ENCODE data around the gene TDO2. TPM values are rescaled to one million over a fixed set of nuclear protein-coding genes. Genes with fewer than 3 reads are reported as not detected.
A peak's percentile ranks its signal among the peaks of the same experiment; 100 is the strongest.

The TDO2 gene
- total and polyA plus RNA-seq, 2 of the 4 experiments (the other 2 are of a cell fraction): 0.09 to 0.18 TPM

GRCh38 chr4:155966171-155966570 lies 62.7 kb downstream of the TDO2 start:
- no peak overlapping the region for H3K4ac ChIP-seq (ENCODE audit: low read depth, low read length)
- intact Hi-C loops (cut with micrococcal nuclease) (loop anchor here (5.0 to 10.0 kb wide), 2 partner anchors 201 to 499 kb away; no protein-coding TSS in a partner anchor), in situ Hi-C loops (cut with MboI; ENCODE audit: low sequenced_read_pairs) (loop anchor here (25.0 kb wide), 2 partner anchors 796 to 996 kb away; partner anchors contain the start of gene PDGFC), dilution Hi-C loops (cut with HindIII; ENCODE audit: low sequenced_read_pairs, unreplicated experiment) (no loop called here)
- peak overlapping the region; percentile 49; the same call in 1 of the 2 replicates for H2BK20ac ChIP-seq (ENCODE audit: low read depth, low read length)
- BruUV-seq (replicated peaks): no TSS peak
- no peak overlapping the region for H3K56ac ChIP-seq (ENCODE audit: extremely low read depth, insufficient read depth, low read length)
- H3K9me1 ChIP-seq (ENCODE audit: insufficient read depth, low read length): no peaks in the 10 kb centered on the region
- no peak overlapping the region for H3K14ac ChIP-seq (replicated peaks; ENCODE audit: low read depth, low read length)
- no peak overlapping the region for H2BK15ac ChIP-seq (ENCODE audit: low read depth, low read length)
- H4K20me1 ChIP-seq (ENCODE audit: insufficient read depth, low read length): no peaks in the 10 kb centered on the region
- no peaks in the 10 kb centered on the region for H3K27me3 ChIP-seq (ENCODE audit: control insufficient read depth, insufficient read depth, low read length)
- H4K91ac ChIP-seq (ENCODE audit: insufficient read depth, low read depth, low read length): peak overlapping the region; percentile 23; the same call in 1 of the 2 replicates
- no peak overlapping the region for H2AFZ ChIP-seq (replicated peaks; ENCODE audit: low read length, poor library complexity)
- no peak overlapping the region for H2AK9ac ChIP-seq (replicated peaks; ENCODE audit: low read depth, low read length, poor library complexity)
- H3K27ac ChIP-seq (ENCODE audit: insufficient read depth, low read length): peak overlapping the region; percentile 11; the same call in 1 of the 2 replicates
- H3K9ac ChIP-seq (ENCODE audit: low read depth, low read length): no peak overlapping the region
- no peak overlapping the region for H2BK5ac ChIP-seq (ENCODE audit: low read depth, low read length, poor library complexity, severe bottlenecking)
- ChIA-PET CTCF (no interaction called here), POLR2A (ENCODE audit: unreplicated experiment) (no interaction called here)
- TF ChIP-seq MAFK (IDR thresholded peaks at IDR 0.05; ENCODE audit: low read depth, low read length): no peak
- TF ChIP-seq RFX5 (IDR thresholded peaks at IDR 0.05; ENCODE audit: low read depth, low read length): no peak
- TF ChIP-seq MAZ (IDR thresholded peaks at IDR 0.05; ENCODE audit: borderline replicate concordance, low read depth, low read length): no peak
- no peak for TF ChIP-seq POLR2A (IDR thresholded peaks at IDR 0.05; ENCODE audit: low read depth, low read length)
- no peak for TF ChIP-seq BHLHE40 (IDR thresholded peaks at IDR 0.05; ENCODE audit: low read depth, low read length)
- TF ChIP-seq CEBPB (IDR thresholded peaks at IDR 0.05; ENCODE audit: low read depth, low read length): no peak
- TF ChIP-seq ELK1 (IDR thresholded peaks at IDR 0.05; ENCODE audit: borderline replicate concordance, low read depth, low read length): no peak
- TF ChIP-seq NFE2L2 (IDR thresholded peaks at IDR 0.05; ENCODE audit: low read depth, low read length): no peak
- no peak for TF ChIP-seq CHD1 (IDR thresholded peaks at IDR 0.05; ENCODE audit: low read depth, low read length)
- TF ChIP-seq CTCF (conservative IDR thresholded peaks at IDR 0.05; ENCODE audit: low read depth, low read length): no peak
- no peak for TF ChIP-seq SMC3 (IDR thresholded peaks at IDR 0.05; ENCODE audit: low read depth, low read length)
- no peak for TF ChIP-seq USF2 (IDR thresholded peaks at IDR 0.05; ENCODE audit: low read depth, low read length)
- TF ChIP-seq RAD21 (IDR thresholded peaks at IDR 0.05; ENCODE audit: low read length): no peak
- no peak for TF ChIP-seq FOS (IDR thresholded peaks at IDR 0.05; ENCODE audit: low read depth, low read length)
- no peak for TF ChIP-seq RCOR1 (IDR thresholded peaks at IDR 0.05; ENCODE audit: insufficient replicate concordance, low read length)
- no peak overlapping the region; the same call in 1 of the 2 replicates for H3K18ac ChIP-seq (ENCODE audit: low read depth, low read length)
- WGBS, 2 experiments (ENCODE audit: extremely low coverage in 2 of 2, insufficient read length in 1 of 2): no CpG with 5 or more reads among the region's 2 CpGs
- H3K4me3 ChIP-seq (ENCODE audit: insufficient read depth, low read depth, low read length): no peak overlapping the region
- DNase-seq (no peak), ATAC-seq (ENCODE audit: low read depth) (no peak)
- no peak overlapping the region for H4K8ac ChIP-seq (ENCODE audit: low read depth in 2 of 2, low read length in 2 of 2)
- H3K23ac ChIP-seq (ENCODE audit: low read depth, low read length): no peak overlapping the region
- no peak overlapping the region for H4K5ac ChIP-seq (ENCODE audit: low read depth, low read length)
- no peaks in the 10 kb centered on the region for H3K79me1 ChIP-seq (ENCODE audit: low read depth in 1 of 2, low read length in 2 of 2)
- H3K4me1 ChIP-seq (ENCODE audit: control insufficient read depth, insufficient read depth, low read length): peaks cover 3% of the 10 kb centered on the region; the same call in 1 of the 2 replicates
- H2AK5ac ChIP-seq (ENCODE audit: low read depth, low read length): no peak overlapping the region
- no peaks in the 10 kb centered on the region for H3K9me3 ChIP-seq (ENCODE audit: control insufficient read depth, insufficient read depth, low read length)
- no peaks in the 10 kb centered on the region for H3K36me3 ChIP-seq (ENCODE audit: control insufficient read depth, insufficient read depth, low read length)
- no peak overlapping the region for H2BK120ac ChIP-seq (ENCODE audit: low read depth, low read length)
- H3K4me2 ChIP-seq (ENCODE audit: low read depth, low read length): no peak overlapping the region

Measured in IMR-90 (cell line).